Tibial nerve (tissue), 4 donors: ENCODE data around the gene UNKL. TPM values are rescaled to one million over a fixed set of nuclear protein-coding genes. Genes with fewer than 3 reads are reported as not detected.
A peak's percentile ranks its signal among the peaks of the same experiment; 100 is the strongest.

Experiments used
- DNase-seq, 2 donors: peaks; one replicate each; pipeline ENCODE4 v3.0.0-alpha.2; 2019; ENCODE audit warnings: low spot score in 2 of 2
- H3K27ac ChIP-seq, 4 donors: fragments of 200-600 bp; sonication (generic) in 3 of 4; one replicate each; pipeline ENCODE4 v1.5.1; 2017 to 2019; ENCODE audit warnings: mild to moderate bottlenecking in 1 of 4
- H3K27me3 ChIP-seq, 2 donors: fragments of 200-600 bp; sonication (generic) in 1 of 2; one replicate each; pipeline versions ENCODE4 v1.5.1 to v1.6.0; 2017 to 2019
- H3K36me3 ChIP-seq, 3 donors: fragments of 200-600 bp; sonication (generic); one replicate each; pipeline ENCODE4 v1.5.1; 2018 to 2019
- H3K4me1 ChIP-seq, 4 donors: fragments of 200-600 bp; sonication (generic) in 3 of 4; one replicate each; pipeline ENCODE4 v1.5.1; 2017 to 2019
- H3K4me3 ChIP-seq, 4 donors: fragments of 200-600 bp; sonication (generic) in 3 of 4; one replicate each; pipeline ENCODE4 v1.5.1; 2017 to 2019; ENCODE audit warnings: mild to moderate bottlenecking in 1 of 4, moderate library complexity in 1 of 4
- H3K9me3 ChIP-seq, 4 donors: fragments of 200-600 bp; sonication (generic) in 3 of 4; one replicate each; pipeline ENCODE4 v1.5.1; 2017 to 2019
- CTCF ChIP-seq, 5 experiments: fragments of 200-600 bp in 3 of 5; fragments of 450-650 bp in 2 of 5; sonication (generic) in 3 of 5; IDR thresholded peaks; one replicate each; pipeline ENCODE4 v1.5.1; 2016 to 2019; ENCODE audit warnings: antibody characterized with exemption in 5 of 5, mild to moderate bottlenecking in 3 of 5, moderate library complexity in 2 of 5
- EP300 ChIP-seq, 2 donors: sonication (generic); formaldehyde crosslinking; IDR thresholded peaks; one replicate each; pipeline ENCODE4 v1.6.1; 2017; ENCODE audit warnings: antibody characterized with exemption in 2 of 2, mild to moderate bottlenecking in 1 of 2
- POLR2A ChIP-seq, 2 donors: fragments of 450-650 bp; IDR thresholded peaks; one replicate each; pipeline ENCODE4 v1.6.1; 2017; ENCODE audit warnings: antibody characterized with exemption in 2 of 2, mild to moderate bottlenecking in 2 of 2, moderate library complexity in 2 of 2
- WGBS, 2 donors: methylation state at CpG; one replicate each; pipeline ENCODE4 v1.1.5; 2018; 5-methylcytosine and 5-hydroxymethylcytosine counted together
- total RNA-seq, 4 donors: library from RNA; depleted of rRNA; stranded (reverse); fragments of >200 nt; gene quantifications; one replicate each; pipeline ENCODE4 v1.1.0, GENCODE V29; 2016

UNKL gene
- total RNA-seq, 4 donors from 2014 or later = 34.3 to 70.5 (median 45.0) TPM

GRCh38 chr16:1387331-1387730 is 27.2 kb downstream of the UNKL start:
- DNase-seq = no peak
- TF ChIP-seq CTCF (IDR thresholded peaks at IDR 0.05) (no peak), EP300 (IDR thresholded peaks at IDR 0.05) (no peak), POLR2A (IDR thresholded peaks at IDR 0.05) (no peak)
- WGBS, 2 donors = 91 to 92% methylated on average over 16 of the region's 16 CpGs
- peaks cover 0 to 98% (median 18%) of the 10 kb centered on the region in 3 donors for H3K36me3 ChIP-seq
- H3K27me3 ChIP-seq = no peaks in the 10 kb centered on the region
- H3K27ac ChIP-seq = no peak overlapping the region
- no peaks in the 10 kb centered on the region for H3K9me3 ChIP-seq
- H3K4me1 ChIP-seq = no peaks in the 10 kb centered on the region
- no peak overlapping the region for H3K4me3 ChIP-seq

DNA sequence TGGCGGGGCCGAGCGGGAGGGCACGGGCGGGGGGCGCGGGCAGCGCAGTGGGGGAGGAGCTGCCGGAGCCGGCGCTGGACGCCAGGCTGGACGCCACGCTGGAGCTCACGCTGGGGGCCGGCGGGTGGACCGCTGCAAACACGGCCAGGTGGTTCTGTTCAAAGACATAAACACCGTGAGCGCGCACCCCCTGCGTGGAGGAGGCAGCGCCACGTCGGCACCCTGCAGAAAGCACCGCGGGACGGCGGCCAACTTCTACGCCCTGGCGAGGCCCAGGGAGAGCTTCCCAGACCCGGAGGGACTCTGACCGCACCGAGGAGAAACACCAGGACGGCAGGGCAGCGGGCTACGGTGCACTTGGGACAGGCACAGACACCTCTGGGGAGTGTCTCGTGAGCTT is 29.3 kb downstream of the UNKL start:
- no peak overlapping the region for H3K27ac ChIP-seq
- no peaks in the 10 kb centered on the region for H3K27me3 ChIP-seq
- H3K36me3 ChIP-seq = peaks cover 0 to 97% (median 12%) of the 10 kb centered on the region in 3 donors
- no peak for TF ChIP-seq POLR2A (IDR thresholded peaks at IDR 0.05)
- no peak for TF ChIP-seq EP300 (IDR thresholded peaks at IDR 0.05)
- TF ChIP-seq CTCF (IDR thresholded peaks at IDR 0.05) = no peak
- no peak overlapping the region for H3K4me3 ChIP-seq
- no peaks in the 10 kb centered on the region for H3K4me1 ChIP-seq
- 95 to 96% methylated on average over 39 of the region's 39 CpGs for WGBS, 2 donors
- H3K9me3 ChIP-seq = no peaks in the 10 kb centered on the region
- DNase-seq = no peak

DNA sequence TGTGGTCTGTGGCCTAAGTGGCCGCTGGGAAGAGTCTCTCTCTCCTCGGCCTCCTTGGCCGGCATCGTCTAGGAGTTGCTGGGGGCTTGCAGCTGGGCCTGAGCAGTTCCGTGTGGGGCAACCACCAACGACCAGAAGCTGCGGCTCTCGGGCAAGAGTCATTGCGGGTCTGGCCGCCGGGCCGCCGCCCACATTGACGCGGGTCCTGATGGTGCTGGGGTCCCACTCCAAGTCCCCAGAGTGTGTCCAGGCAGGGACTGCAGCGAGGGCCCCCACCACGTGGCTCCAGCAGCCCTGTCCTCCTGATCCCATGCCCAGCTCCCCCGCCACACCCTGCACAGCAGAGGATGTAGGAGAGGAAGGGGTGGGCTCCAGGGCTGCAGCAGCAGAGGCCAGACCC is 30.9 kb downstream of the UNKL start:
- no peak for TF ChIP-seq CTCF (IDR thresholded peaks at IDR 0.05)
- no peak for TF ChIP-seq POLR2A (IDR thresholded peaks at IDR 0.05)
- no peak for TF ChIP-seq EP300 (IDR thresholded peaks at IDR 0.05)
- Histone ChIP-seq H3K4me3 (no peak overlapping the region), H3K27ac (no peak overlapping the region), H3K9me3 (no peaks in the 10 kb centered on the region), H3K4me1 (peaks cover 0 to 14% (median 8%) of the 10 kb centered on the region in 4 donors), H3K36me3 (peaks cover 0 to 80% (median 12%) of the 10 kb centered on the region in 3 donors), H3K27me3 (no peaks in the 10 kb centered on the region)
- DNase-seq = no peak
- WGBS, 2 donors = 90 to 93% methylated on average over 17 to 18 of the region's 18 CpGs

DNA sequence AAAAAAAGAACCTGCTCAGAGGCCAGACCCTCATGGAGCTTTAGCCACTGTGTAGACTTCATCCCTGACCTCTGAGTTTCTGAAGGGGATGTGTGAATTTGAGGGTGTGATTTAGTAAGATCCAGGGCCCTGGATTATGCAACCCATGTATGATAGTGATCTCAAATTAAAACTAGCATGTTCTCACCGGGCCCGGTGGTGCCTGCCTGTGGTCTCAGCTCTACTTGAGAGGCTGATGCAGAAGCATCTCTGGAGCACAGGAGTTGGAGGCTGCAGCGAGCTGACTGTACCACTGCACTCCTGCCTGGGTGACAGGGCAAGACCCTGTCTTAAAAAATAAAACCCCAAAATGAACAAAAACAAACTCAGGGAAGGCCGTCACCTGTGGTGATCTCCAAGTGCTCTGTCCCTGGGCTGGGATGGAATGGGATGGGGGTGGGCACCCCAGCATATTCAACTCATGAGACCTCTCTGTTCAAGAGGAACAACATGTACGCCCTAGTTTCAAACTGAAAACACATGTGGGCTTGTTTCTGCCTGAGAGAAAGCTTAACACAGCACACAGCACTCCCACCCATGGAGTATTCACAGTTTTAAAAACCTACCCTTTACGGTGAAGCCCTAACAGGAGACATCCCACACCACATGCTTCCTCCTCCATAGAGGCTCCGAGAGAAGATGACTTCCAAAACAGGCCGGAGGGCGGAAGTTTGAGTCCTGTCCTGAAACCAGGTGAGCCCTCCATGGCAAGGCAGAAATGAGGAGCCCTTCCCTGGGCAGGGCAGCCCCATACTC is 32.7 kb downstream of the UNKL start:
- TF ChIP-seq CTCF (IDR thresholded peaks at IDR 0.05) = no peak
- no peak for TF ChIP-seq POLR2A (IDR thresholded peaks at IDR 0.05)
- no peak for TF ChIP-seq EP300 (IDR thresholded peaks at IDR 0.05)
- H3K27ac ChIP-seq = no peak overlapping the region
- WGBS, 2 donors = 88 to 89% methylated on average over 9 of the region's 9 CpGs
- H3K36me3 ChIP-seq = peaks cover 0 to 78% (median 12%) of the 10 kb centered on the region in 3 donors
- no peak overlapping the region for H3K4me3 ChIP-seq
- DNase-seq = no peak
- peaks cover 0 to 28% (median 10%) of the 10 kb centered on the region in 4 donors for H3K4me1 ChIP-seq
- no peaks in the 10 kb centered on the region for H3K9me3 ChIP-seq
- H3K27me3 ChIP-seq = no peaks in the 10 kb centered on the region

GRCh38 chr16:1380195-1380594 is 34.3 kb downstream of the UNKL start:
- H3K4me1 ChIP-seq = peaks cover 0 to 28% (median 10%) of the 10 kb centered on the region in 4 donors
- no peak for TF ChIP-seq POLR2A (IDR thresholded peaks at IDR 0.05)
- TF ChIP-seq EP300 (IDR thresholded peaks at IDR 0.05) = no peak
- TF ChIP-seq CTCF (IDR thresholded peaks at IDR 0.05) = no peak
- no peak for DNase-seq
- H3K27ac ChIP-seq = peak overlapping the region in 1 of 4 donors; percentile 43
- H3K36me3 ChIP-seq = peaks cover 0 to 78% (median 11%) of the 10 kb centered on the region in 3 donors
- H3K9me3 ChIP-seq = no peaks in the 10 kb centered on the region
- 79 to 80% methylated on average over 10 of the region's 10 CpGs for WGBS, 2 donors
- no peaks in the 10 kb centered on the region for H3K27me3 ChIP-seq
- no peak overlapping the region for H3K4me3 ChIP-seq
